Stimulated activated CD4-positive, alpha-beta T cell treated with anti-CD3 and anti-CD28 coated beads, Interleukin-4, amount 100 ng/mL, for 1 hour (primary cell): ENCODE measurements around the gene SLC24A3.

ENCODE experiments used
- DNase-seq: peaks from one replicate; pipeline ENCODE4 v3.0.0-alpha.2; 2020

The SLC24A3 gene

DNA sequence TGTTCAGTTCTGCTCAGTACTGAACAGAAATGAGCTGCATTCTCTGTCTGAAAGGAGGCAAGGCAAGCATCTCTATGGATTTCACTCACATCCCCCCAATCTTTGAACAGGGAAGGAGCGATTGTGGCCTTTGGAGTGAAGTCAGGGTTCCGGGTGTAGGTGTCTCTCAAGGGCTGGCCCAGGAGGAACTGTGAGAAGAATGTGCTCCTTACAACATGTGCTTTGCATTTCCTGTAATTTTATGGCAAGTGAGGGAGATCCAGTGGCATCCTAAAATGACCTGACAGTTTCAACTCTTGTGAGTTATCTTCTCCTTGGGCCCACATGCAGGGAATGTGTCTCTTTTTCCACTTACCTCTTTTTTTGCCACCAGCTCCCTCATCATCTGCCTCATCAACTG, 482.6 kb downstream of the SLC24A3 start:
- no peak for DNase-seq

DNA sequence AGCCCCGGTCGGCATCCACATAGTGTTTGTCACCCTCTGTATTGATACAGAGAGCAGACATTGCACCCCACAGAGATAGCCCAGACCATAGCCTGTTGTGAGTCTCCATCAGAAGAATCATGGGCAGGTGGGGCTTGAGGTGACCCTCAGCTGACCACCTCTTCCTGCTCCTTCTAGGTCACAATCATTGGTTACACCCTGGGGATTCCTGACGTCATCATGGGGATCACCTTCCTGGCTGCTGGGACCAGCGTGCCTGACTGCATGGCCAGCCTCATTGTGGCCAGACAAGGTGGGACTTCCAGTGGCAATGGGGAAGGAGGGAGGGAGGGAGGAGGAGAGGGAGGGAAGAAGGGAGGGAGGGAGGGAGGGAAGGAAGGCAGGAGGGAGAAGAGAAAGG, 484.2 kb downstream of the SLC24A3 start:
- DNase-seq: no peak

DNA sequence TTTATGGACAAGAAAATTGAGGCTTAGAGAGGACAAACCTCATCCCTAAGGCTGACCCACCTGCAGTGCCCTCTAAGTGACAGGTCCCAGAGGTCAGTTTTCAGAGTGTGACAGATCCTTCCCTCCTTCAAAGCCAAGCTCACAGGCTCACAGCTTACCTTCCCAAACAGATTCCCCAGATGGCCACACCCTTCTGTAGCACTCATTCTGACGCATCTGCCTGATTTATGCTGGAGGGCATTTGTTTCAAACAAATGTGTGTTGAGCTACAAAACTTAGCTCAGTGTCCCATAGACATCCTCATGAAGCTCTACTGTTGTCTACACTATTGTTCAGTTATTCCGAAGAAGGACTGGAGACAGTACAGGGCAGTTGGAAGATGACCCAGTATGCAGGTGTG, 485.0 kb downstream of the SLC24A3 start:
- no peak for DNase-seq

DNA sequence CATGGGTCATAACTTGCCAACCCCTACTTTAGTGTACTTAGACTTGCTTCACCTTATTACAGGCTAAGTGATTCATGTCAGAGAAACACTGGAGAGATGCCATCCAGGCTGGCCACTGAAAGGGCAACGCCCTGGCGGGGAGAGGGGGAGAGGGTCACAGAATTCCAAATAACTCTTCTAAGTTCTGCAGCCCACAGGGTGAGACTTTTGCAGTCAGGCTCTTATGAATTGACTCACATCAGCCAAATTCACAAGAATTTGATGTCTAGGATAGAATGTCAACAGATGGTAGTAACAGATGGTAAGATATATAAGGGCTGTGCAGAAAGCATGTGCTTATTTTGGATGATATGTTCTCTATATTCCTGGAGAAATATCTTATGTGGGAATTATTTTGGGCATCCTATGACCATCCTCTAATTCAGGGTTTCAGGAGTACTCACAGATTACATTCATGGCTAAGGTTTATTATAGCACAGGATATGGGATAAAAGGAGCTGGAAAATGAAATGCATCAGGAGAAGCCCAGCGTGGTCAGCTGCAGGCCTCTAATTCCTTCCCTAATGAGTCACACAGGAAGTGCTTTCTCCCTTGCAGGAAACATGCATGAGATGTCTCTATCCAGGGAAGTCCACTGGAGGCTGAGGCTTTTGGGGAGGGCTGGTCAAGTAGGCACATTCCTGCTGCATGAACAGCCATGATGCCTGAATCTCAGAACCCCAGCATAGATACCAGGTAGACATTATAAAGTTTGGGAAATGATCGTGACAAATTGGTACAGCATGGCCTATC, 486.9 kb downstream of the SLC24A3 start:
- DNase-seq: no peak

DNA sequence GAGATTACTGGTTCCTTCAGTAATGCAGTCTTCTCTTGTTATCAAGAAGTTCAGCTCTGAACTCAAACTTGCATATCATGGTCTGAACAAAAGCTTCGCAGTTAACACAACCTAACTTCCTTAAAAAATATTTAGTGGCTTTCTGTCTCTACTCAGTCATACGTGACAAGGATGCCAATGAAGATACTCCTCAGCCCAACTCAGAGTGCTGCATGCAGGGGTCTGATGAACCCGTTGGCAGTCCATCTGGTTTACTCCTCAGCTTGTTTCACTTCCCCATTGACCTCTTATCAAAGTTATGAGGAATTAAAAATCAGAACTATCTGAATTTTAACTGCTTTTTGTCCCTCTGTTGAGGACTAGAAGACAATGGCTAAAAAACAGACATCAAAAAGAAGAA, 489.0 kb downstream of the SLC24A3 start:
- DNase-seq: no peak

DNA sequence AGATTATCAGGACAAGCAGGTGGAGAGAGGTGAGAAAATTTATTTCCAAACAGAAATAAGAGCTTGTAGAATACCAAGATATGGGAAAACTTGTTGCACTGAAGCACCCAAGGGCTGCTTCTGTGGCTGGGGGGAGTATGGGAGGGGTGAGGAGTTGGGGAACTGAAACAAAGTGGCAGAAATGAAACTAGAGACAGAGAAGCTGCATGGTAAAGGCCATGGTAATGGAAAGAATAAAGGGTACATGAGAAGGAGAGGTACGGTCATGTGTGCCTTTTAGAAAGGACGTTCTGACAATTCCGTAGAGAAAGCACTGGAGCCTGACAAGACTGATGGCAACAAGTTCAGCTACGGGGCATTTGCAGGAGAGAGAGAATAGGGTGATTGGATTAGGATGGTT, 494.0 kb downstream of the SLC24A3 start:
- DNase-seq: no peak

DNA sequence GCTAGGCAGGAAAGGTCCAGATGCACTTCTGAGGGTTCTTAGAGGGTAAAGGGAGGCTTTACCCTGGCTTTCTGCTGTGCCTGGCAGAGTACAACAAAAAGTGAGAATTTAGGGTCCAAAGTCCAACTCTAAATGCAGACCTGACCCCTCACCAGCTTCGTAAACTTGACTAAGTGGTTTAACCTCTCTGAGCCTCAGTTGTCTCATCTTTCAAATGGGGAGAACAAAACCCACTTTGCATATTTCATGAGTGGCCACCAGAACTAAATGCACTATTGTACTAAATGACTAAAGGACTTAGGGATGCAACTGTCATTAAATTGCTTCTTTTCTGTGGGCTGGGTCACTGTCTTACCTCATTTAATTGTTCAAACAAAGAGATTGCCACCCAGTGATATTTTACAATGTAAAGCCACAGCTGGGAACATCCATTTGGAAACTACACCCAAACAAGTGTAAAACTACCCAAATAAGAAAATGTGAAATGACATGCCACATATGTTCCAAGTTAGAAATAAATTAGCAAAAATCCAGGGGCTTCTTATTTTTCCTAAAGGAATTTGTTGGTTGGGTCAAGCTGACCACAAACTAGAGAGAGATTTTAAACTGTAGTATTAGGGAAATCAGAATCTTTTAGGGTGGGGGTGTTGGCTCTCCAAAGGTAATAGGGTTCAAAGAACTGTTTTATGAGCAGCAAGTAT, 497.3 kb downstream of the SLC24A3 start:
- no peak for DNase-seq

DNA sequence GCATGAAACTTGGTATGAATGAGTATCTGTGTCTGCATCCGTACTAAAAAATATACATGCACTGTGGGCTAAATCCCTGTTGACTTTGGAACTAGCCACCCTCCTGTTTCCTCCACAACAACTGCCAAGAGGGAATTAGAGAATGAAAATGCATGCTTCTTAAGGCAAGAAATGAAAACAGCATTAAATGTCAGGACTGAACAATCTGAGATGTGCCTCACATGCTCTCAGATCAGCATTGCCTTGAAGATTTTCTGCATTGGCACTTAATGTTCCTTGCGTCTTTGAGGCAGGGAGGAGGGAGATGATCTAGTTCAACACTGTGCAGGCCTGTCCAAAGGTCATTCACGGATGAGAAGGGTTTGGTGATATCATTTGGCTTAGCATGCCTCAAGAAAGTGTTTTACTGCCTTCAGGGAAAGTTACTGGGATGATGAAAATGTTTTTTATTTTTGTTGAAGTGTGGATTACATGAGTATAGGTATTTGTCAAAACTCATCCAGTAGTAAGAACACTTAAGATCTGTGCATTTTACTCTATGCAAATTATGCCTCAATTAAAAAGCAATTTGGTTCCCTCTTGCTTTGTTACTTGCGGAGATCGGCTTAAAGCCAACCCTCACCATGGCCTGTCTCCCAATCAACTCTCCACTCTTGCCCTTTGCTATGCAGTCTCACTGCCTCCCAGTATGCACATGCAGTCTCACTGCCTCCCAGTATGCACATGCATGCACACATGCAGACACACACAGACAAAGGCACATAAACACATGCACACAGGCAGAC, 498.1 kb downstream of the SLC24A3 start:
- no peak for DNase-seq

DNA sequence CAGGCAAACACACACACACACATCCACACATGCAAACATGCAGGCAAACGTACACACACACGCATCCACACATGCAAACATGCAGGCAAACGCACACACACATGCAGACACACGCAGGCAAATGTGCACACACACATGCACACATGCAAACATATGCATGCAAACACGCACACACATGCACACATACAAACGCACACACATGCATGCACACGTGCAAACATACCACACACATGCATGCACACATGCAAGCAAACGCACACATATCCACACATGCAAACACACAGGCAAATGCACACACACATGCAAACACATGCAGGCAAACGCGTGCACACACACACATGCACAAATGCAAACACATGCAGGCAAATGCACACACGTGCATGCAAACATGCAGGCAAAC, 498.7 kb downstream of the SLC24A3 start:
- no peak for DNase-seq

DNA sequence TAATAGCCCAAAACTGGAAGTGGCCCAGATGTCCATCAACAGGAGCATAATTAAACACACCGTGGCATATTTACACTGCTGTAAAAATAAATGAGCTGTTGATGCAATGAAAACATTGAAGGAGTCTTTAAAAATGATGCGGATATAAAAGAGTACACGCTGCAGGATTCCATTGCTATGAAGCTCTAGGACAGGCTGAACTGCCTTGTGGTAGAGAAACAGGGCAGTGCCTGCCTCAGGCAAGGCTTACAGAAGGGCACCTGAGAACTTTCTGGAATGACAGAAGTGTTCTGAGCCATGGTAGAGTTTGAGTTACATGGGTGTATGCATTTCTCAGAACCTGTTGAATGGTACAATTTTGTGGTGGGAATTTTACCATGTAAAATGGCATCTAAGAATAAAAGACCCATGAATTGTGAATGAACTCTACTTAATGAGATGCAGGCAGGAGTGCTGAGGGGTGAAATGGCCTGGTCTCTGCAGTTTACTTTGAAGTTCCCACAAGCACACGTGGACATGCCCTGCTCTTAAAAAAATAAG, 500.3 kb downstream of the SLC24A3 start:
- DNase-seq: no peak

DNA sequence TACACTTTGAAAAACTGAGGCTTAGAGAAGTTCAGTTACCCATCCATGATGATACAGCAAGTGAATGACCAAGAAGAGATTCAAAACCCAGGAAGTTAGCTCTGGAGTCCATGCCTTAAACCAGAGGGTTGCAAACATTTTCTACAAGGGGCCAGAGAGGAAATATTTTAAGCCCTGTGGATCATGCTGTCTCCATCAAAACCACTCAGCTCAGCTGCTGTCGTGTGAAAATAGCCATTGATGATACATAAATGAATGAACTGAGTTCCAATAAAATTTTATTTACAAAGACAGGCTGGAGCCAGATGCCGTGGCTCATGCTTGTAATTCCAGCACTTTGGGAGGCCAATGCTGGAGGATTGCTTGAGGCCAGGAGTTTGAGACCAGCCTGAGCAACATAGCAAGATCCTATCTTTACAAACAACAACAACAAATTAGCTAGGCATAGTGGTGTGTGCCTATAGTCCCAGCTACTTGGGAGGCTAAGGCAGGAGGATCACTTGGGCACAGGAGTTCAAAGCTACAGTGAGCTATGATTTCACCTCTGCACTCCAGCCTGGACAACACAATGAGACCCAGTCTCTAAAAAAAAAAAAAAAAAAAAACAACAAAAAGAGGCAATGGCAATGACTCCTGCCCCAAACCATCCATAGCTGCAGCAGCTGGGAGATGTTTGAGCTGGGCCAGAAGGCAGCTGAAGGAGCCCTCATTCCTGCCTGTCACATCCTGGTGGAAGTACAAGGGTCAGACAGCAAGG, 501.6 kb downstream of the SLC24A3 start:
- no peak for DNase-seq

DNA sequence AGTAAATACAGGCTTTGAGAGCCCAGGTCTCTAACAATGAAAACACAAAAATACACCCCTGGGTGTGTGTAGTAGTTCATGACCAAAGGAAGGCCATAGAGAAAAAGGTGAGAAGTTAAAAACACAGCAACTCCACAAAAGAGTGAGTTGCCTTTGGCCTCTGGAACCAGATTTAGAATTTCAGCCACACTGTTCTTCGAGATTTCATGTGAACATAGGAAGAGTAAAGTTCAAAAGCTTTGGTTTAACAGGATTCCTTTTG, 502.1 kb downstream of the SLC24A3 start:
- no peak for DNase-seq

DNA sequence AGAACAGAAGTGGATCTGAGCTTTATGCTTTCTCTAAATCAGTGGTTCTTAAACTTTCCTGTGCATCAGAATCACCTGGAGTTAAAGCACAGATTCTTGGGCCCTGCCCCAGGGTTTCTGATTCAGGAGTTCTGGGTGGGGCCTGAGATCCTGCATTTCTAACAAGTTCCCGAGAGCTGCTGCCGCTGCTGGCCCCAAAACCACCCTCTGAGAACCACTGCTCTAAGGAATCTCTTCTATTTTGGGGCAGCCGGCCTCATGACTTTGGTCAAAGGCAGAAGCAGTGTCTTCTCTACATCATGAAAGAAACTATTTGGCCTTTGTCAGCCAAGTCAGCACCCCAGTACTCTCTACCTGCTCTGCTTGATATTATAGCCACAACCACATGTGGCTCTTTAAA, 503.5 kb downstream of the SLC24A3 start:
- DNase-seq: no peak

DNA sequence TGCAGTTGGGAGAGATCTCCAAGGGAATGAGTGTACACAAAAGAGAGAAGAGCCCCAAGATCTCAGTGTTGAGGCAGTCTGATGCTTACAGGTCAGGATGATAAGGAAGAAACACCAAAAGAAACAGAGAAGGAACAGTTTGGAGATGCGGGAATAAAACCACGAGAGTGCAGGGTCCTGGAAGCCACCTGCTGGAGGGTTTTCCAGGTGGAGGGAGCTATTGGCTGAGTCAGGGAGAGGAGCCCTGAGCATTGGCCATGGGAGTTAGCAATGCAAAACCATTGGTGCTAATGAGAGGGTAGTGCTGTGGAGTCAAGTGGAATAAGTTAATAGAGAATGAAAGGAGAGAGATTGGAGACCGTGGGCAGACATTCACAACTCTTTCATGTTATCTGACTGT, 506.4 kb downstream of the SLC24A3 start:
- DNase-seq: no peak

DNA sequence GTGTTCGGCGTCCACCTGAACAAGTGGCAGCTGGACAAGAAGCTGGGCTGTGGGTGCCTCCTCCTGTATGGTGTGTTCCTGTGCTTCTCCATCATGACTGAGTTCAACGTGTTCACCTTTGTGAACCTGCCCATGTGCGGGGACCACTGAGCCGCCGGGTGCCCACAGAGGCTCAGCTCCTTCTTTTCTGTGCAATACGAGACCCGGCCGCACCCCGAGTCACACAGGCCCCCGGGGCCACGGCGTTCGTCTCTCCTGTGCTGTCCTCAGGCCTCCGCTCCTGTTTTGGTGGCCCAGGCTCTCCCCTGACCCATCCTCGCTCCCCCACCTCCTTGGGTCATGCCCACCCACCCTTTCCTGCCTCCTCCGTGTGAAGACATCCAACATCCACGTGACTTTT, 508.5 kb downstream of the SLC24A3 start:
- DNase-seq: no peak

DNA sequence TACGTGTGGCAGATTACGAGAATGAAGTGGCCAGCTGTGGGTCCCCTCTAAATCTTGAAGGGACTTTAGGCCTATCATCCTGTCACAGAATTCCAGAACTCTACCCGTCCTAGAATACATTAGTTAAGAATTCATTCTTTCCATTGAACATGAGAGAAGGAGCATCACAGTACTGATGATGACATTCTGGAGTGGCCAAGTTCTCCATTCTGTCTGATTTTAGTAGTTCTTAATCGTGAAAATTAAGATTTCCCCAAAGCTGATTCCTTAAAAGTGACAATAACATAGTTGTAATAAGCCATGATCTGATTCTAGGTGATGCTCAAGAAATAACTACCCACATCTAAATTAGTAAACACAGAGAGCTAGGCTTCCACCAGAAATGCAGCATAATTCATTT, 510.6 kb downstream of the SLC24A3 start:
- DNase-seq: no peak

DNA sequence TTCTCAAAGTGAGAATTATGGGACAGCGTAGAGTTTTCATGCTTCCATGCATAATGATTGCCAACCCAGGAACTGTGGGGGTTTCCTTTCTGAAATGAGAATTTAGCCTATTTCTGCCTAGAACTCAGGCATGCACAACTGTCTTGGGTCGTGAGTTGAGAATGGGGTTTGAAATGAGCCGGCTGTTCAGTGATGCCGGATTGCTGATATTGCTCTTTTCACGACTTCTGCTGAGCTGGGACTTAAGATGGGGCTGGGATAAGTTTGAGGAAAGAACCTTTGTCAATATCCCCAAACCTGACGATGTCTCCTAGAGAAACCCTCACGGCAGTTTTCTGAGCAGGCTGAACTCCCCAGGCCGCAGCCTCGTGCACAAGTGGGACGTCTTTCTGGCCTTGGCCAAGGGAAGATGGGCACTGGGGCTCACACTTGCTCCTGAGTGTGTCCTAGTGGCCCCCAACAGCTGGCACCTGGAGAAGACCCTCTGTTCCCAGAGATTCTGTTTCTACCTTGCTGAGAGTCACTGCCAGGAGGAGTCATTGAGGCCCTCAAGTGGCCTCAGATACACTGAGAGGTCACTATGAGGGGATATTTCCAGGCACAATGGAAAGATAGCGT, 511.5 kb downstream of the SLC24A3 start:
- DNase-seq: no peak

DNA sequence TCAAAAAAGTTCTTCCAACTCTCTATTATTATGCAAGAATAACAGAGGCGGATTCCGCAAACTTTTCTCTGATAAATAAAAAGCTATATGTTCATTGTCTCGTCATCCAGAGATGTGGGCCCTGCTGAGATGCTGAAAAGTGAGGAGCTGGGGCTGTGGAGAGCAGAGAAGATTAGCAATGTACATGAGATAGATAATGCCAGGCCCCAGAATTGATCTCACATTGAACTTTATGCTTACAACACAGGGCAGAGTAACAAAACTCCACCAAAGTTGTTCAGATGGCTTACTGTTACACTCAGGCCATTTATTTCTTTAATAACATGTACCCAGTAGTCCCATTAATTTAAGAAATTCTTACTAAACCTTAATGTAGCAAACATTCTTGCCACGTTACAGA, 512.9 kb downstream of the SLC24A3 start:
- DNase-seq: no peak

DNA sequence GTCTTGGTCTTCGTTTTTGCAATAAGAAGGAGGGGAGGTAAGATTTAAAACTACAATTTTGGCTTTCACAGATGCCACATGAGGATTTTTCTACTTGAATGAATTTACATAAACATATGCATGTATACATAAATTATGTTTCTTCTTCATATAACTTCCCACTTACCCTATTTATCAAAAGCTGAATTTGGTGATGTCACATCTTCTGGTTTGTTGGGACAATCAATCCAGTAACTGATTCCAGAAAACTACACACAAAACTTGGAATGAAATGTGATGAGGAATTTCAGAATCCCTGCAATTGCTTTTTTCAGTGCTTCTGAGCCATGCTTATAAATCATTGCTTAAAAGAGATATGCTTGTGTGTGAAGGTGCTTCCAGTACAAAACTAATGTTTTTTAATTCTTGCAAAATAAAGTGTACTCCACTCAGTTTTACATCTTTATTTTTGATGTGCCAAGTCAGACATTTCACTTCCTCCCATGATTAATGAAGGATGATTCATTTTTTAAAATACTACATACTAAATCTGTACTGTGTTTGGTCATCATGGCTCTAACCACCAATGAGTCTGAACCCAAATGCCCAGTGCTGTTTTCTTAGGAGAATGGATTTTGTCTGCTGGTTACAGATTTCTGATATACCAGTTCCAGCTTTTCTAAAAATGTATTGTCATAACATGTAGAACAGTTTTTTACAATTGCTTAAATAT, 513.5 kb downstream of the SLC24A3 start:
- no peak for DNase-seq

DNA sequence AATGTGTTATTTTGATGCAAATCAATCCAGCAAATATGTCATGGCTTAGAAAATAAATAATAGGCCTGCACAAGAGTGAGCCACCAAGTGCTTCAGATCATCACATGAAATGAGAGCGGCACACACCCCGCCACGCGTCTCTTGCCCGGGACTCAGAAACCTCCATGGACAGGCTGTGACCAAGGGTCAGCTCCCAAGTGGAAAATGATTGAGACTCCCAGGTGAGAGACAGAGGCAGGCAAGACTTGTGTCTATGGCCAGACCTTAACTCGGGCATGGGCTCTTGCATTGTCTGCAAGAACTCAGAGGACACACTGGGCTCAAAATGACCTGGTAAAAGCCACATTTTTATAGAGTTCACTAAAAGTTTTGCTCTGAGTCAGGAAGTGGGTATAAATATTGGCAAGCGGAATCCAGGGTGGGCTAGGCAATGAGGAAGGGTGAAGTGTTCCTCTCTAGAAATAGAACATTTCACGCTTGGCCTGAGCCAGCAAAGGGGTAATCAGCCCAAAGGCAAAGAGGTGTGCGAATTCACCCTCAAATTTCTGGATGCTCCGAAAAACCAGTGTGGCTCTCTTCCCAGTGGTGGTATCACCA, 514.9 kb downstream of the SLC24A3 start:
- no peak for DNase-seq

DNA sequence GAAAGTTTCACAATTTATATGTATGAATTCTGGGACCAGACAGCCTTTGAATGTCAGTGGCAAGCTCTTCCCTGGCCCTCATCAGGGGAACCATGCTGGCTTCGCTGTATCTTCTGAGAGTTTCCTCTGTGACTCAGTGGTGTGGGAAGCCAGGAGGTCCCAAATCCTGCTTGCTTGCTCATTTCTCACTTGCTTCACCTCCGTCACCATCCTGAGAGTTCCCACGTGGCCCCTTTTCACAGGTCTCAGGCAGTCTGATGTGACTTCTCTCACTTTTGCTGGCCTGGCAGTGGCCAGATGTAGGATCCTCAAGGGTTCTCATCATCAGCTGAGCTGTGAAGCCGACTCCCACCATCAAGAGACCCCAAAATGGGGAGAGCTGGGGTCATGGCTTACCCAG, 517.2 kb downstream of the SLC24A3 start:
- DNase-seq: no peak

DNA sequence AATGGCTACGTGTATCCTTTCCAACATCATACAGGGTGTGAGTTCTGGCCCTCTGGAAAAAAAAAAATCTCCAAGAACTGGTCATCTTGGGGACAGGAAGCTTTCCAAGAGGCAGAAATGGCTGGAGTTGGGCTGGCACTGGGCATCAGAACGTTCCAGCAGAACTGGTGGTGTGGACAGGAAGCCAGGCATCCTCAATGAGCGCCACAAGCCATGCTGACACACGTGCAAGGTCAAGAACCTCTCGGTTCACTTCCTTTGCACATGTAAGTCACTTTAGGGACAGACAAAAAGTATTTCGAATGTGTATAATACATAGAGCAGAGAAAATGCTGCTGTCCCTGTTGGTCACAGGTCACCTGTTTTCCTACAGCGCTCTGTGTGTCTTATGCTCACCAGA, 518.3 kb downstream of the SLC24A3 start:
- no peak for DNase-seq
